ENCODE results near the gene CRACDL.

Gene CRACDL

DNA sequence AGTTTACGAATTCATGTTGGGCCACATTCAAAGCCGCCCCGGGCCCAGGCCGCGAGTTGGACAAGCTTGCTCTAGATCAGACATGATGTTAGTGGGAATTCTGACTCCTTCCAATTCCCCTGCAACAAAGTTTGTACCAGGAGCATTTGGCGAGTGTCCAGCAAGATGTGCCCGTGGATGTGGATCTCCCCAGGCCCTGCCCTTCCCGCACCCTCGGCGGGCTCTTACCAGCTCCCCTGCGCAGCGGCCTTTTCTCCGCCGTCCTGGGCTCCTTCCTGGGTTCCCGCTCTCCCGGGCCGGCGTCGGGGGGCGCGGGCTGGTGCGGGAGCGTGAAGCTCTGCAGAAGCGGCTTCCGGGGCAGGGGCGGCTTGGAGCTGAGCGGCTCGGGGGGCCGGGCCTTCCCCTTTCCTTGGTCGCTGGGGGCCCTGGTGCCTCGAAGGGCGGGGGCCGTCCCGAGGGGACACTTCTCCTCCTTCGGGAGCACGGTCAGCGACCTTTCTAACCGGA is 114.3 kb downstream of the CRACDL start:
- DNase-seq, result no peak

DNA sequence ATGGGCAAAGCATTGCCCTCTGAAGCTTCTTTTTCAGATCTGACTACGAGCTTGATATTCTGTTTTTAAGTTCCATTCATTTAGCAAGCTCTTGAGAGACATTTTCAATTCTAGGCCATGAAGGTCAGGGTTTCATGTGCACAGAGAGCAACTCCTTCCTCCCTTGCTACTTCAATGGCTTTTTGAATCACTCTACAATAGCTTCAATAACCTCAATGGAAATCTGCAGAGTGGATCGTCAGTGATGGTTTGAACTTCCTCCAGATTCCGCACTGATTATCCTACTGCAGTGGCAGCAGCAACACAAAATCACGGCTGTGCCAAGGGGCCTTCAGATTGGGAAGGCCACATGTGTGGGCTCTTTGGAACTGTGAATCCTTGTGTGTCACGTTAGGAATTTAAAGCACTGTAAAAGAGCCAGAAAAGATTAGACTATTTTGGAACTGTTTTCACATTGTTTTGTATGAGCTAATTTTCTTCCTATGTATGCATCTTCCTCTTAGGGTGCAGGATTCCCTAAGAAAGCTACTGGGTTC is 116.7 kb downstream of the CRACDL start:
- DNase-seq, result no peak

DNA sequence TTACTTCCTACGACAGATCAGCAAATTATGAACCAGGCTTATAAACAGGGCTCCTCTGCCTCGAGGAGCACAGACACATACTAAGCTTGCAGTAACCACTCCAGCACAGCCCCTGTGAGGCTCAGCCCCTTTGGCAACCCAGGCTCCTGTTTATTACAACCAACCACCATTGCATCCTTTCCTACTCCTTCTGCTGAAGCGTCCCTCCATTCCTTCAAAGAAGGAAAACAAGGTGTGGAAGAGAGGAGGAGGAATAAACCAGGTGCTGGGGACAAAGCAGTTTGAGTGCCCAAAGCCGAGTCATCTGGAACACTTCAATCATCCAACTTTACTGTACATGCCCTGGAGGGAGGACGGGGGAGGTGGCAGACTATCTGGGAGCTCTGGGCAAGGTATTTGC is 117.9 kb downstream of the CRACDL start:
- no peak for DNase-seq

DNA sequence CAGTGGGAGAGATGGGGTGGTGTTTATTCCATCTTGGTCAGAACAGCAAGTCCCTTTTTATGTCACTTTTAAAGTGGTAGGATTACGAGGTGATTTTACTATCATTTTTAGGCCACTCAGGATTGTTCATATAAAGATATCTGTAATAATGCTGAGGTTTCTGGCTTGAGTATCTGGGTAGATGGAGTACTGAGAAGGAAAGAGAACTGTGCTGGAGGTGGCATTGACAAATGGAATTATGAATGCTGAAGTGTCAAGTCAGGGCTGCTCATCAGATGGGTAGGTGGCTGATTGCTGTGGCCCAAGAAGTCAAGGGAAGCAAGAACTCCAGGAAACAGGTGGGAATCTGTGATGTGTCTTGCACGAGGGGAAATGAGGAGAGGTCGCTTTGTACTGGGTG is 119.7 kb downstream of the CRACDL start:
- DNase-seq, result no peak

DNA sequence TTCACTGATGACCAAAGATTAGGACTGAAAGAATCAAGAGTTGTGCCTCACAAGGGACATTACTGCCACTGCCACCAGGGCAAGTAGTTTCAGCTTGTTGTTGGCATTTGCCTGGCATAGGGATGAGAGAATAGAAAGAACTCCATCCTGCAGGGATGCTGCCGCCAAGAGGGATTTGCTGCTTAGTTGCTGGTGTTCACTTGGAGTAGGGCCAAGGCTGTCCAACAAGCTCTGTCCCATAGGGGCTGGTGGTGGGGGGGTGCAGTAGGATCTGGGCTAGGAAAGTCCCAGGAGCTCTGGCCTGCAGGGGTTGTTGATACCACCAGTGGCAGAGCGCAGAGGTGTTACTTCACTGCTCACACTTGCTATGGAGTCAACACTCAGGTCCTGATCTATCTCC is 120.2 kb downstream of the CRACDL start:
- DNase-seq, result no peak

DNA sequence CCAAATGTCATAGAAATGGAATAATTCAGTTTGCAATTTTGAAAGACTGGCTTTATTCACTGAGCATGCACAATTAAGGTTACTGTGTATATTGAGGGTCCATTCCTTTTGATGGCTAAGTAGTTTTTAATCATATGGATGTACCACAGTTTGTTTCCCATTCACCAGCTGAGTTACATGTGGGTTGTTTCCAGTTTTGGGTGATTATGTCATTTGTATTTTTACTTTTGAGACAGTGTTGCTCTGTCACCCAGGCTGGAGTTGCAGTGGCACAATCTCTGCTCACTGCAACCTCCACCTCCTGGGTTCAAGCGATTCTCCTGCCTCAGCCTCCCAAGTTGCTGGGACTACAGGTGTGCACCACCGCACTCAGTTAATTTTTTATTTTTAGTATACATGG is 124.3 kb downstream of the CRACDL start:
- DNase-seq, result no peak

DNA sequence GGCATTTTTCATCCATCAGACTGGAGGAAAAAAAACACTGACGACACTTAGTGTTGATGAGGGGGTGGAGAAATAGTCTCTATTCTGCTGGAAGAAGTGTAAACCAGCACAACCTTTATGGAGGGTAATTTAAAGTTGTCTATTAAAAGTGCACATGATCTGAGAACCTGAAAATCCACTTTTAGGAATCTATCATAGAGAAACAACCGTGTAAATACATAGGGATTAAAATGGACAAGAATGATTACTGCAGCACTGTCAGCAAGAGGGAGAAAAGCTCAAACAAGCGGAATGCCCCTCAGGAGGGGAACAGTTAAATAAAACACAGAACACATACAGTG is 125.5 kb downstream of the CRACDL start:
- no peak for DNase-seq

DNA sequence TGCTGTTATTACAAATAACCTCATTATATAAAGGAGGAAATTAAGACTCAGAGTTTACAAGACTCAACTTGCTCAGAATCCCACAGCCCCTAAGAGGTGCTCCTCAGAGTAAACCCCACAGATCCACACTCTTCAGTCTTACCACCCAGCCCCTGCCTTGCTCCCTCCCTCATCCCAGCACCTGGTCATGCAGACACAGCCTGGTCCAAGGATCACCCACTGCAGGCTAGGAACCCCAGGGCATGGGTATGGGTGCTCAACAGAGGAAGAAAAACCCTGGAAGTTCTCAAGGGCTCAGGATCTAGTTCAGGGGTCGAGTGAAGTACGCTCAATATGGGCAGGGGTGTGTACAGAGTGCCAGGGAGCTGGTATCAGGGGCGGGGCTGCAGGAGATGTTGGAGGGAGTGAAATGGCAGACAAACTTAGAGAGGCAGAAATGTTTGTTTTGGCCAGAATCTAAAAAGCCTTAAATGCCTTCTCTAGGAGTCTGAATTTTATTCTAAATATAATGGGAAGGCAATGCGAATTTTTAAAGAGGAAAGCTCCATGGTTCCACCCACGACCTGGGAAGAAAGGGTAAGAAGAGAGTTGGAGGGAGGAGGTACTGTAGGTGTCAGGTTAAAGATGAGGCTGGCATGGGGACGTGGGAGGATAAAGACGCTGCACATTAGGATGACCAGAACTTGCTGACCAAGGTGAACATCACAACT is 126.0 kb downstream of the CRACDL start:
- no peak for DNase-seq

DNA sequence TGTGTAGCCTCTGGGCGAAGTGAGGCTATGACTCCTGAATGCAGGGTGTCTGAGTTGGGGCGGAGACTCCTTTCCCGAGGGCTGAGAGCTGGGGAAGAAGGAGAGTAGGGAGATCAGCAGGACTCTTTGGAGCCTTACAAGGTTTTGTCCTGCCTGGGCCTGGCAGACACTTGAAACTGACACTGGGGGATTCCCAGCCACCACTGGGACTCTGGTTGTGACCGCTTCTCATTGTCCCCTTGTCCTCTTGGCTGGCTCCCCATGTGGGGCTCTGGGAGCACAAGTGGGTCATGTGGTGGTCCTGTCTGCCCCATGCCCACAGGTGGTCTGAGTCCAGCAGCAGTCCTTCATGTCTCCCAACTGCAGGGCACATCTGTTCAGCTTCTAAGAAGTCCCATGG is 126.9 kb downstream of the CRACDL start:
- DNase-seq, result no peak

DNA sequence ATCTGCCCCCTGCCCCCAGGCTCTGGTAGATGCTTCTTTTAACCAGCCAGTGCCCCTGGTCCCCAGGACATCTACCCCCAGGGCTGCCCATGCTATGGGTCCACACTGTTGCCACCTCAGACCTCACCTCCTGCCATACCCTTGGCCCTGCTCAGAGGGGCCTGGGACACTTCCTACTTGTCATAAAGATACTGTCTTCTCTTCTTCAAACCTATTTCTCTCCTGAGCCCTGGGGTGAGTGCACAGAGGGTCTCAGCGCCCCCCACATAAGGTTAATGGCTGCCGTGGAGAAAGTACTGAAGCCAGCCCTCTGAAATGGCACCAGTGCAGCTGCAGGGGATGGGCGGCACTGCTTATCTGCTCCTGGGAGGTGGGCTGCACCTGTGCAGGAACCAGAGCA is 127.5 kb downstream of the CRACDL start:
- DNase-seq, result no peak

DNA sequence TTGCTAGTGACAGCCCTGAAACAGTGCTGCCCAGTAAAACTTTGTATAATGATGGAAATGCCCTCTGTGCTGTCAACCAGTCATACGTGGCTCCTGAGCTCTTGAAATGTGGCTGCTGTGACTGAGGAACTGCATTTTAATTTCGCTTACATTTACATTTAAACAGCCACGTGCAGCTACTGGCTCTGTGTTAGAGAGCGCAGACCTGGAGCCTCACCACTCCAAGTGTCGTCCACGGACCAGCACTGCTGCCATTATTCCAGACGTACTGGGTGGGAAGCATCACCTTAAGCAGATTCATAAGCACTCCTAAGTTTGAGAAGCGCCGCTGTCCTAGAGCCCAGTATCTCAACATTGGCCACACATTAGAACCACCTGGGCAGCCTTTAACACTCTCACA is 128.1 kb downstream of the CRACDL start:
- DNase-seq, result no peak

DNA sequence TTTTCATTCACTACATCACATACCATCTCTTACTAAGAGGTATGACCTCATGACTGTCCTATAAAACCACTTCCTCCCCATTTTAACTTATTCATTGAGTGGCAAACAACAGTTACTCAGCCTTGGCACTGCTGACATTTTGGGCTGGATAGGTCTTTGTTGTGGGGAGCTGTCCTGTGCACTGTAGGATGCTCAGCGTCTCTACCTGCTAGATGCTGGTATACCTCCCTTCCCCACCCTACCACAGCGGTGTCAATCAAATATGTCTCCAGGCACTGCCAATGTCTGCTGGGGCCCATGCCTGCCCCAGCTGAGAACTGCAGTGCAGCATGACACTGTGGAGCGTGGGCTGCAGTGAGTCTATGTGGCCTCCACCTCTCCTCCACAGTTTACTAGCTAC is 128.8 kb downstream of the CRACDL start:
- no peak for DNase-seq

DNA sequence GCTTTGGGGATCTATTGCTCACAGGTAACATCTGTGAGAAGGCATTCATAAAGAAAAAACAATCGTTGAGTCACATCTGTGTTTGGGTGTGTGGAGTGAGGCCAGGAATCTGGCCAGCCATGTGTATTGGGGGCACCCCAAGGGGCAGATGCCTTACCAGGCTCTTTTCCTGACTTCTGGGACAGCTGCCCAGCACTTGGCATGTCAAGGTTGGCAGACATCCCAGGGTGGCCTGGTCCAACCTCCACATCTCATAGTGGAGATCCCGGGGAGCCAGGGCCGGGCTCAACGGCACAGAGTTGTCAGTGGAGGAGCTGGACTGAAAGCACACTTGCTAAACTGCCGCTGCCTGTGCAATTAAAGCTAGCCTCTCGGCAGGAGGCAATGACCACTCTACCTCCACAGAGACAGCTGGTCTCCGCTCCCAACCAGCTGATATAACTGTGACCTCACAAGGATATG is 129.8 kb downstream of the CRACDL start:
- DNase-seq, result no peak

DNA sequence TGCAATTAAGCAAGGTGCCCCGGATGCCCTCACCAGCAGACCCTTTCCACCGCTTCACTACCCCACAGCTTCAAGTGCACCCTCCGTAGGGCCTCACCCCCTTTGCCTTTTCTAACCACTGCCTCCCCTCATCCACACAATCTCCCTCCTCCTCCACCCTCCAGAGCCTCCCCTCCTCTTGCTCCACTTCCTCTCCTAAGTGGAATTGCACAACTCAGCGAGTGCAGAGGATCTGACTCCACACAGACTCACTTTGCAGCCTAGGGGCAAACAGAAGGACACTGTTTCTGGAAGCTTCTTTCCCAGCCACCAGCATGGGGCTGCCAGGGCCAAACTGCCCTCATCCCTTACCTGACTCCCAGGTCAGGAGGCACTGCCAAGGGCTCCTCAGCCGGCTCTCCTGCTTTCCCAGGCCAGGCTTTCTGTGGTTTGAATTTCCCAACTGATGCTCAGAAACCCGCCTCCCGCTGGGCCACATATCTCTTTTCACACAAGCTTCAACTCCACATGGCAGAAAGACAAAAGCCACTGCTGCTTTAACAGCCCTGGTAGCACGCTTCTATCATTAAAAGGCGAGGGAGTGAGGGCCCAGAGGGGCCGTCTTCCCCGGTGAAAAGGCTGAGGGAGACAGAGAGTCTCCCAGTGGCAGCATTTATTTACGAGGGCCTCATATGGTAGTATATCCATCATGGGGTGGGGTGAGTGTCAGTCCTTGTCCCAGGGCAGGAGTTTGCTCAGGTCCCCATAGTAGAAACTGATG is 130.4 kb downstream of the CRACDL start:
- no peak for DNase-seq

DNA sequence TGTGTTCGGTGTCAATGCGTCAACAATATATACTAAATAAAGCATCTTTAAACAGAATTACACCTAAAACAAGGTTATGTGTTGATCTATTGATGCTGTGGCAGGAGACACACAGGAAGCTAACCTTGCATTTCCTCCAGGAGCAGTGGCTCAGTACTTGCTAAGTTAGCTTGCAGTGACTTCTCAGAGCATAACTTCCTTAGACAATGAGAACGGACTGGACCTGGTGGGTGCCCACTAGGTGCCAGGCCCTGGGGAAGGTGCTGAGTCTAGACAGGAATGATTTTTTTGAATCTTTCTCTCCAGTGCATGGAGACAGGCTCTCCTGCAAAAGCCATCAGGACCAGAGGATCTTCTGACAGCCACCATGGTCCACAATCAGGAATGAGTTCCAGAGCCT is 131.3 kb downstream of the CRACDL start:
- DNase-seq, result no peak

DNA sequence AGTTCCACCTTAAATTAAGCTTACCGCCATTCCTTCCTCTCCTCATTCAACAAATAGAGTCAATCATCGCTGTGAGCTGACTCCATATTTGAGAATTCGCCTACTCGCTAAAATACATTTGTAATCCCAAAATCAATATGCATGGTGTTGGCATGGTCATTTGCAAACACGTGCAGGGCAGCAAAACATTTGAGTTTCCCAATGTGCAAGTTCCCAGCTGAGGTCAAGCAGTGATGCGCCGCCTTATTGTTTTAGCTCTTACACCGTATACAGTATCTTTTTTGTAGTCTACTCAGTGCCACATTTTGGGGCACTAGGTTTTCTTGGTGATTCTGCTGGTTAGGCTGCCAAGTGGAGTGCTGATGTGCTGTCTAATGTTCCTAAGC is 131.8 kb downstream of the CRACDL start:
- no peak for DNase-seq

DNA sequence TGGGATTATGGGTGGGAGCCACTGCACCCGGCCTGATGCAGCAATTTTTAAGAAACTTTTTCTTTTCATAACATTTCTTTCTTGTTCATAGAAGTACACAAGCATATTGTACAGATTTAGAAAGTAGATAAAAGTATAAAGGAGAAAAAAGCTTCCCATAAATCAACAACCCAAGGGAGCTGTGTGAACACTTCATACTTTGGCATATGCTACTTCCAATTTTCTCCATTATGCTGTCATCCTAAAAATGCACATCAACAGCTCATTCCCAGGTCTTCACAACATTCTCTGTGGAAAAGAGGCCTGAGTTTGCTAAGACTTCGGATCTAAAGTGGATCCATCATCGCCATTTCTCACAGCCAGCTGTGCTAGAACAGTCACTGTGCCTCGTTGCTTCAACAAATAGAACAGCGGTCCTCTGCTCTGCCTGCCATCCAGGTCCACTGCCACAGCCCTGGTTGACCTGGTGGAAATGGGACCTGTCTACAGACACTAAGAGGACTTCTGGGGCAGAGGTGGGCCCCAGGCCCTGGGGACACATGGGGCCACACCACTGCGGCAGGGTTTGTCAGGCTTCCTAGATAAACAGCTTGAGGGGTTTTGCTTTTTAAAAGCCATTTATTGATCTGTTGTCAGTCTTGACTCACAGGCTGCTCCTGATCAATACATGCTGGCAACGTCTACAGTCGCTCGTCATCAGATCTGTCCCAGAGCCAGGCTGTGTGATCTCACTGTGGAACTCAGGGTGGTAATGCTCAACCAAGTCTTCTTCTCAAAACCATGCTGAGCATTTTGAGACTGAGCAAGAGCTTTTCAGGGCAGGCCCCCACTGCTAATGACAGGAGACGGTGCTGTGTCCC is 132.4 kb downstream of the CRACDL start:
- no peak for DNase-seq

DNA sequence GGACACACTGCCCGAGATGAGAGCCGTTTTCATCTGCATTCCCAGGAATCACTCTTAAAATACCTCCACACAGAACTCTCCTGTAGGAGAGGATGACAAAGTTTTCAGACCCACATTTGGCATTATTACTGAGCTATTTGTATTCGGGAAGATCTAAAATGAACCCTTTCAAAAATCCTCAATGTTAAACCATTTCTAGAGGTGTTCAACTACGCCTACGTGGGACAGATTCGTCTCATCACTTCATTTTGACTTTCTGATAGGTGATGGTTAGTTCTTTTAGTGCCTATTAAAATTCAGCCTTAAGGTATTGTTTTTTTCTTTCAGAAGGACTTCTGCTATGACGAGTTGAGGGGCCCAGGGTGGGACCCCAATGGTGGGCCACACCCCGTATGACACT is 133.7 kb downstream of the CRACDL start:
- DNase-seq, result no peak

DNA sequence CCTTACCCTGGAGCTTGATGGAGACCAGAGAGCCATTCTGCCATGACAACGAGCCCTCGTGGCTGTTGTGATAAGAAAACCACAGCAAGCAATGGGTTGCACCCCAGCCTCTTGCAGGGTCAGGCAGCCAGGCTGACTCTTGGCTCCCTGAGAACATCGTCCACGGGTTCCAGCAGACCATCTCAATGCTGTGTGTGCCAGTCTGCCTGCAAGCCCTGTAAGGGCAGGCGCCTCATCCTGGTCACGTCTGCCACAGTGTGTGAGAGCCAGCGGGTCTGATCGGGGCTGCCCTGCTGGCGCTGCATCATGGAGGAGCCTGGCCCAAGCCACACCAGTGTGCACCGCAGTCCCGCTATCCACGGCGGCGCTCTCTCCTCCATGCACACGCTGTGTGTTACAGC is 134.1 kb downstream of the CRACDL start:
- no peak for DNase-seq

DNA sequence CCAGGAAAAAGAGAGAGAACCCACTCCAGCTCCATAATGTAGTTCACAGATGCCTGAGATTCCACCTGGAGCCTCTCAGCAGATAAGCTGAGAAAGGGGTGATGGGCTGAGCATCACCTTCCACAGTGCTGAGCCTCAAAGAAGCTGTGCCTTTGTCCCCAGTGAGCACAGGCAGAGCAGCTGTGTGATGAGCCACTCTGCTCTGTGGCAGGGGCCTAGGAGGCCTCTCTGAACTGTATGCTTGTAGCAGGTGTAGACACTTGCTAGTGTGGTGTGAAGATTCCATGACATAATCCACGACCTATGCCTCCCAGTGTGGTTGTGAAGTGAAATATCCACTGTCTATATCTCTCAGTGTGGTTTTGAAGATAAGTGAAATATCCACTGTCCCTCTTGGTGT is 134.7 kb downstream of the CRACDL start:
- no peak for DNase-seq

DNA sequence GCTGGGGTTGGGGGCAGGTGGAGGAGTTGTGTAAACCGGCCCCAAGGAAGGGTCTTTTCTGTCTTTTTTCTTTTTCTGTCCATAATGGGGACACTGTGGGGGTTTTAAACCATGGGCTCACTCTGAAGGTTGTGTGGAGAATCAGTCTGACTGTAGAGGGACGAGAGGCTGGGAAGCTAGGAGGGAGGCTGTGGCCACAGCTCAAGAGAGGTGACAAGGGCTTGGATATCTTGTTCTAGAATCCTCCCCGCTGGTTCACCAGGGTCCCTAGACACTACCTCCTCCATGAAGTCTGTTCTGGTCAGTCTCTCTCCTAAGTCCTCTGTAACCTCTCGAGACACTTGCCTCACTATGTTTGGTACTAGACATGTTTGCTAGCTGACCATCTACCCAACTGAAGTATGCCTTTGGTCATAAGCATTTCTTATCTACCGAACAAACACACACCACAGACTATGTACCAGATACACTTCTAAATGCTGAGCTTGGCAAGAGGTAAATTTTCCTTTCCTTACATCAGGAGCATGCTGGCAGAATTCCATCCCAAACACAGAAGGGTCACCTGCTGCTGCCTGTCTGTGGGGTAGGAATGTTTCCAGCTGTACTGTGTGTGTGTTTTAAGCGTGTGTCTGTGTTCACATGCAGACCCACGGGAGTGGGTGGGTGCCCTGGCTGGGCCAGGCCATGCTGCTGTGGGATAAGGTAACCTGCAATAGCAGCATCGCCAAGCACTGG is 135.5 kb downstream of the CRACDL start:
- no peak for DNase-seq
